ENCODE measurements around the gene HJV.

HJV gene

GRCh38 chr1:145977016-145977415 lies 44.5 kb downstream of the HJV start:
- Histone ChIP-seq H3K9ac (ENCODE audit: low read depth in 1 of 2, low read length in 2 of 2) (no peak overlapping the region), H3K36me3 (ENCODE audit: control insufficient read depth in 1 of 2, insufficient read depth in 2 of 2, low read length in 2 of 2) (no peaks in the 10 kb centered on the region), H3K4me1 (ENCODE audit: control insufficient read depth in 1 of 2, insufficient read depth in 2 of 2, low read length in 2 of 2) (peaks cover 31 to 34% of the 10 kb centered on the region in 2 donors)

GRCh38 chr1:145975216-145975615 lies 46.3 kb downstream of the HJV start:
- Histone ChIP-seq H3K9me3 (ENCODE audit: control insufficient read depth in 1 of 2, low read length in 2 of 2) (no peaks in the 10 kb centered on the region), H3K4me1 (ENCODE audit: control insufficient read depth in 1 of 2, insufficient read depth in 2 of 2, low read length in 2 of 2) (peaks cover 24% of the 10 kb centered on the region in 2 donors), H3K36me3 (ENCODE audit: control insufficient read depth in 1 of 2, insufficient read depth in 2 of 2, low read length in 2 of 2) (no peaks in the 10 kb centered on the region), H3K4me3 (ENCODE audit: low read depth in 1 of 2, low read length in 2 of 2) (no peak overlapping the region), H3K27me3 (ENCODE audit: control insufficient read depth in 1 of 2, insufficient read depth in 2 of 2, low read length in 2 of 2) (no peaks in the 10 kb centered on the region), H3K27ac (ENCODE audit: low read depth, low read length) (no peak overlapping the region), H3K9ac (ENCODE audit: low read depth in 1 of 2, low read length in 2 of 2) (no peak overlapping the region)

More at GRCh38 chr1:145977016-145977415, 44.5 kb downstream of the HJV start:
- H3K27ac ChIP-seq (ENCODE audit: low read depth, low read length), result no peak overlapping the region
- no peak overlapping the region for H3K4me3 ChIP-seq (ENCODE audit: low read depth in 1 of 2, low read length in 2 of 2)
- no peaks in the 10 kb centered on the region for H3K9me3 ChIP-seq (ENCODE audit: control insufficient read depth in 1 of 2, low read length in 2 of 2)
- no peaks in the 10 kb centered on the region for H3K27me3 ChIP-seq (ENCODE audit: control insufficient read depth in 1 of 2, insufficient read depth in 2 of 2, low read length in 2 of 2)

DNA sequence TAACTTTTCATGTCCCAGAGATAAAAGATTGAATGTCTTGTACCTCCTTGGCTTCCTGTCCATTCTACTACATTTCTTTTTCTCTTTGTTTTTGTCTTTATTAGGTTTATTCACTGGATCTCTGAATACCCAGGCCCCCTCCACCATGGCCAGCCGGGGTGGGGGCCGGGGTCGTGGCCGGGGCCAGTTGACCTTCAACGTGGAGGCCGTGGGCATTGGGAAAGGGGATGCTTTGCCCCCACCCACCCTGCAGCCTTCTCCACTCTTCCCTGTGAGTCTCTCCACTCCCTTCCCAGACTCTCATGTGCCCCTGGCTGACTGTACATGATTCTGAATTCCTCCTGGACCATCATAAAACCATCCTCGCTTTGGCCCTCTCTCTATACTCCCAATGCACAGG lies 46.8 kb downstream of the HJV start:
- H3K9ac ChIP-seq (ENCODE audit: low read depth in 1 of 2, low read length in 2 of 2), result no peak overlapping the region
- no peaks in the 10 kb centered on the region for H3K27me3 ChIP-seq (ENCODE audit: control insufficient read depth in 1 of 2, insufficient read depth in 2 of 2, low read length in 2 of 2)
- no peak overlapping the region for H3K27ac ChIP-seq (ENCODE audit: low read depth, low read length)
- no peaks in the 10 kb centered on the region for H3K36me3 ChIP-seq (ENCODE audit: control insufficient read depth in 1 of 2, insufficient read depth in 2 of 2, low read length in 2 of 2)
- H3K4me1 ChIP-seq (ENCODE audit: control insufficient read depth in 1 of 2, insufficient read depth in 2 of 2, low read length in 2 of 2), result peaks cover 19 to 20% of the 10 kb centered on the region in 2 donors
- H3K9me3 ChIP-seq (ENCODE audit: control insufficient read depth in 1 of 2, low read length in 2 of 2), result no peaks in the 10 kb centered on the region
- H3K4me3 ChIP-seq (ENCODE audit: low read depth in 1 of 2, low read length in 2 of 2), result no peak overlapping the region

- Histone ChIP-seq H3K9ac (ENCODE audit: low read depth in 1 of 2, low read length in 2 of 2) (no peak overlapping the region), H3K27ac (ENCODE audit: low read depth, low read length) (no peak overlapping the region), H3K36me3 (ENCODE audit: control insufficient read depth in 1 of 2, insufficient read depth in 2 of 2, low read length in 2 of 2) (no peaks in the 10 kb centered on the region), H3K27me3 (ENCODE audit: control insufficient read depth in 1 of 2, insufficient read depth in 2 of 2, low read length in 2 of 2) (no peaks in the 10 kb centered on the region), H3K4me3 (ENCODE audit: low read depth in 1 of 2, low read length in 2 of 2) (no peak overlapping the region), H3K9me3 (ENCODE audit: control insufficient read depth in 1 of 2, low read length in 2 of 2) (no peaks in the 10 kb centered on the region), H3K4me1 (ENCODE audit: control insufficient read depth in 1 of 2, insufficient read depth in 2 of 2, low read length in 2 of 2) (peaks cover 0 to under 1% of the 10 kb centered on the region in 2 donors)
These were observed 49.0 kb downstream of the HJV start for GRCh38 chr1:145972580-145972979.

Measured in duodenal mucosa (tissue), 2 donors.